GM12873 (cell line): Measurements from ENCODE around the gene PEAR1.

Experiments
- TF ChIP-seq, protein P1 (sequence below): IDR thresholded peaks from 2 replicates; pipeline ENCODE4 v1.5.1; 2012; ENCODE audit warnings: low read depth, mild to moderate bottlenecking, moderate library complexity, low read length, control low read depth; ENCODE audit not compliant: insufficient read depth; ENCODE audit errors: missing control alignments

PEAR1 gene

DNA sequence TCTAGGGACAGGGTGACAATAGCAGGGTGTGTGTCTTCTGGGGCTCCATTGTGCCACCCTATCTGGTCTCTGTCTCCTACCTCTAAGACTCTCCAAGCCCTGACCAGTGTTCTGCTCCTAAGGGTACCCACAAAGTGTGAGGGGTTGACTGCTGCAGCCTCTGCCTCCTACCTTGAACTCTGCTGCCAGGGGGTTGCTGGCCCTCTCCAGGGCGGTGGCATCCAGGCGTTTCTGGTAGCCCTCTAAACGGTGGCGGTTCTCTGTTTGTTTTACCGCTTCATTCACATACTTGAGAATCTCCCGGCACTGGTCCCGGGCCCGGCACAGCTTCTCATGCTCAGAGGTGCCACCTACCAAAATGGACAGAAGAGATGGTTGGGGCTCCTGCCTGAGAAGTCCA lies 51.3 kb downstream of the PEAR1 start:
- TF ChIP-seq, protein P1, sequence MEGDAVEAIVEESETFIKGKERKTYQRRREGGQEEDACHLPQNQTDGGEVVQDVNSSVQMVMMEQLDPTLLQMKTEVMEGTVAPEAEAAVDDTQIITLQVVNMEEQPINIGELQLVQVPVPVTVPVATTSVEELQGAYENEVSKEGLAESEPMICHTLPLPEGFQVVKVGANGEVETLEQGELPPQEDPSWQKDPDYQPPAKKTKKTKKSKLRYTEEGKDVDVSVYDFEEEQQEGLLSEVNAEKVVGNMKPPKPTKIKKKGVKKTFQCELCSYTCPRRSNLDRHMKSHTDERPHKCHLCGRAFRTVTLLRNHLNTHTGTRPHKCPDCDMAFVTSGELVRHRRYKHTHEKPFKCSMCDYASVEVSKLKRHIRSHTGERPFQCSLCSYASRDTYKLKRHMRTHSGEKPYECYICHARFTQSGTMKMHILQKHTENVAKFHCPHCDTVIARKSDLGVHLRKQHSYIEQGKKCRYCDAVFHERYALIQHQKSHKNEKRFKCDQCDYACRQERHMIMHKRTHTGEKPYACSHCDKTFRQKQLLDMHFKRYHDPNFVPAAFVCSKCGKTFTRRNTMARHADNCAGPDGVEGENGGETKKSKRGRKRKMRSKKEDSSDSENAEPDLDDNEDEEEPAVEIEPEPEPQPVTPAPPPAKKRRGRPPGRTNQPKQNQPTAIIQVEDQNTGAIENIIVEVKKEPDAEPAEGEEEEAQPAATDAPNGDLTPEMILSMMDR: no peak

DNA sequence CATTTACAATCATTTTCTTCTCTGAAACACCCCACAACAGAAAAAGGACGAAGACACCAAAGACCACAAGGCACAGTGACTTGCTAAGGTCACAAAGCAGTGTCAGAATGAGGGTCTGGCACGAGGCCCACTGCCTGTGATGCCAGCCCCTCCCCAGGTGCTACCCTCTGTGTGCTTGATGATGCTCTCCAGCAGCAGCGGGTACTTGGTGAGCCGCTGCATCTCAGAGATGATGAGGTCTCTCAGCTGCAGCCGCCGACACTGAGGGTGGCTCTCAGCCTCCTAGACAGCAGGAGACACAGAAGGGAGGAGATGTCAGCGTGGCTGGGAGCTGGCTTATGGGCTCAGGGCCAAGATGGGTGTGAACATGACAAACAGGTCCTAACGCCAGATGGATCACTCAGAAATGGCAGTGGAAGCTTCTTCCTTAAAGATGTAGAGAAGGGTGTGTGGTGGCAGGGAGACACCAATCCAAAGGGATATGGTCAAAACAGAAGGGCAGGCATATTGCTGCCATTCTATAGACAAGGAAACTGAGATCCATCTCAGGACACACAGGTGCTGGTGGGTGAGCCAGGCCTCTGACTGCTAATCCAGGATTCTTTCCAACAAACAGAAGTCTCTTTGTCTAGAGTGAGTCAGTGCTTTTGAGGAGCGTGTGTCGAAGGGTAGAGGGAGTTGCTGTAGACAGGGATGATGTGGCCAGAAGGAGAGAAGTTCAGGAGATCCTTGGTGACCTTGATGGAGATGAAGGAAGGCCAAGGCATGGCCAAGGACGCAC lies 52.6 kb downstream of the PEAR1 start:
- TF ChIP-seq, protein P1: no peak

DNA sequence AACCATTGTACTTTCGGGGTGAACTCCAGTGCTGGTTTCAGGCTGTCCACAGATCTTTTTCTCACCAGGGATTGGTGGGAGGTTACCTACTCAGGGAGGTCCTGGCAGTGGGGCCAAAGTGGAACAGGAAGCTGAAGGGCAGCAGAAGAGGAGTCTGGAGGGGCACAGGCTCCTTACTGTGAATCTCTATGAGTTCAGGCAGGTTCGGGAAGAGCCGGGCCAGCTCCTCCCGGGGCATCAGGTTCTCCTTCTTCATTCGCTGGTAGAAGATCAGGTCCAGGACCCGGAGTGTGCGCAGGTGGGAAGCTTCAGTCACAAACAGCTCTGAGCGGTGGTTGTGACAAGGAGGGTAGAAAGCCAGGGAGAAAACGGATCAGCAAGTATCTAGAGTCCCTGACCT lies 53.6 kb downstream of the PEAR1 start:
- TF ChIP-seq, protein P1: no peak

DNA sequence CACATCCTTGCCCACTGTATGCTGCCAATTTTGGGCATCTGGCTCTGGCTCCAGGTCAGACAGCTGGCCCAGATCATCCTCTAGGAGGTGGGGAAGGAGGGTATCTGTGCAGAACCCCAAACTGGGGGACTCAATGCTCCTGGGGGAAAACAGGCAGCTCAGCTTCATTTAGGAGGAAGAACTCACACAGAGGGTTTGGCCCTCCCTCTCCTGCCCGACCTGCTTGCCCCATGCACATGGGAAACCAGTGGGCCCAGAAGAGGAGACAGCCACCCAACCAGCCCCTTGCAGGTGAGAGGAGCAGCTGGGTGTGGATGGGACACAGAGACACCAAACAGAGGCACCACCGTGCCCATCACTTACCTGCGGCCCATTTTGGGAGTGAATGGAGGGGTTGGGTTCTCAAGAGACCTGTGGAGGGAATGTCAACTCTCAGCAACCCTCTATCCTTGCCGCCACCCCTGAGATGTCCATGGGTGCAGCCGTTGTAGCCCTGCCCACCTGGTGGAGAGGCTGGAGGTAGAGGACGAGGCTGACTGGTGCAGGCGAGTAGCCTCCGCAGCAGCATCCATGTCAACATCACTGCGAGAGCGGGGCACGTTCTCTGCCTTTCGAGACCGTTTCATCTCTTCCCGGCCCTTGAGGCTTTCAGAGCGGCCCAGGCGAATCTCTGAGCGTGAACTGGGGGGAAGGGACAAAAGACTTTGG lies 54.5 kb downstream of the PEAR1 start:
- TF ChIP-seq, protein P1: no peak

DNA sequence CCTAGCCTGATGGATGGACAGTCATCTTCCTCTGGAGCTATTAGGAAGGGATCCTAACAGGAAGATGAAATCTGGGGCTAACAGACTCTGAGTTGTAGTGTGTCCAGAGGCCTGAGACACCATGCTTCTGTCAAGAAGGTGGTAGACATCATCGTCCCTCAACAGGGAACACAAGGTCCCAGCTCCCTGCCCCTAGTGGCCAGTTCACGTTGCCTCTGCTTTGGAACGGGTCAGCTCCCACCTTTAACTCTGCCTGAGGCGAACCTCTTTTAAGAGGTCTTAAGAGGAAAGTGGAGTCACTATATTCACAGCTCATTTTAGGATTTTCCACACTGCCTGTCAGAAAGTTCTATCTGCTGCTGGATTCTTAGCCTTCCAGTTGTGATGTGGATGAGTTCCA lies 55.2 kb downstream of the PEAR1 start:
- TF ChIP-seq, protein P1: peak; percentile 51

DNA sequence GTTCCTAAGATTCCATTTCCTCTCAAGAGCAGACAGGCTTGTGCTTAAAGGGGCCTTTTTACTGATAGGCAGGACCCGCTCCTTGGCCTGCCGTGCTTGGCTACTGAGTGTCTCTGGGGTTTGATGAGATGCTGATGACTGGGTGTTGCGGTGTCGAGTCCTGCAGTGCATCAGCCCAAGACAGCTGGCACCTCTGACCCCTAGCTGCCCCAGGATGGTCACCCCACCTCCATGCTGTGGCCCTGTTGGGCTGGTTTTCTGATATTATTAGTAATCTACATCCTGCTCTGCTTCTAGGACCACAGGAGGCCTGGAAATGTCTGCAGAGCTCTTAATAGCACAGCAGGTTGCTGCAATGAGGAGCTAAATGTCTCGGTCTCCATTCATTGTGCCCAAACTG lies 55.6 kb downstream of the PEAR1 start:
- TF ChIP-seq, protein P1: no peak

DNA sequence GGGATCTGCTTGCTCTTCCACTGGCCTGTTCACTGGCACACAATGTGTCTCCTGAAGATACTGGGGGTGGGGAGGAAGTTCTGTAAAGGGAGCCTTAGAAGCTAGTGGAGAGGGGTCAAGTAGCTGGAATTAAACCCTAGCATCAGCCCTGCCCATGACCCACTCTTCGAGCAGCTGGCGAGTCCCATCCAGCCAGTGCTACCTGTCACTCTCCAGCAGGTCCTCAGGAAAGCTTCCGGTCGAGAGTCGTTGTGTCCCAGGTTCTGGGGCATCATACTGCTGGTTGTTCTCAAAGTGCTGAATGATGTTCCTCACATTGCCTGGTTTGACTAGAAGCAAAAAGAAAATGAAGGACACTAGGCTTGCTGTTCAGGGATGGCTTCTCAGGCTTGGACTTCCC lies 57.9 kb downstream of the PEAR1 start:
- TF ChIP-seq, protein P1: no peak
